Measurements from ENCODE around the gene SUN2. TPM values are rescaled to one million over a fixed set of nuclear protein-coding genes. Genes with fewer than 3 reads are reported as not detected.
A peak's percentile ranks its signal among the peaks of the same experiment; 100 is the strongest.

SUN2 gene
- total and polyA plus RNA-seq, 2 donors (not counting 1 experiment from before 2014, with no cell fraction given) = 27.4 to 76.6 TPM

- Histone ChIP-seq H3K4me2 (ENCODE audit: extremely low read depth, insufficient read depth, low read length) (no peak overlapping the region), H2AFZ (ENCODE audit: low read length) (no peak overlapping the region), H3K4me1 (ENCODE audit: control insufficient read depth, extremely low read depth, insufficient read depth, low read length) (no peaks in the 10 kb centered on the region), H3K9ac (ENCODE audit: insufficient read depth, low read length) (no peak overlapping the region), H3K27ac (ENCODE audit: insufficient read depth, low read length) (no peak overlapping the region), H3K36me3 (ENCODE audit: control insufficient read depth, insufficient read depth, low read length) (peaks cover 40% of the 10 kb centered on the region), H4K20me1 (ENCODE audit: control insufficient read depth, extremely low read depth, insufficient read depth, low read length) (no peaks in the 10 kb centered on the region), H3K27me3 (ENCODE audit: control insufficient read depth, insufficient read depth, low read length) (no peaks in the 10 kb centered on the region), H3K4me3 (replicated peaks in 1 of 4; ENCODE audit: control extremely low read depth in 1 of 4, insufficient read depth in 1 of 4, low read depth in 3 of 4, low read length in 4 of 4) (no peak overlapping the region), H3K9me3 (ENCODE audit: control insufficient read depth, insufficient read depth, low read depth, low read length) (no peaks in the 10 kb centered on the region), H3K79me2 (ENCODE audit: control insufficient read depth, insufficient read depth, low read length) (no peaks in the 10 kb centered on the region)
- TF ChIP-seq EZH2 (IDR thresholded peaks at IDR 0.05; ENCODE audit: low read length, missing control alignments) (no peak), CTCF (conservative IDR thresholded peaks at IDR 0.05 in 1 of 2, IDR thresholded peaks at IDR 0.05 in 1 of 2; ENCODE audit: low read depth in 1 of 2, low read length in 2 of 2) (no peak)
- DNase-seq (ENCODE audit: low read depth in 2 of 2) = peak in 1 of 2 donors; percentile 22
Measured at GRCh38 chr22:38744981-38745380, 10.8 kb downstream of the SUN2 start.

GRCh38 chr22:38742176-38742942 lies 13.4 kb downstream of the SUN2 start:
- no peaks in the 10 kb centered on the region for H3K9me3 ChIP-seq (ENCODE audit: control insufficient read depth, insufficient read depth, low read depth, low read length)
- no peak for DNase-seq (ENCODE audit: low read depth in 2 of 2)
- H3K4me1 ChIP-seq (ENCODE audit: control insufficient read depth, extremely low read depth, insufficient read depth, low read length) = no peaks in the 10 kb centered on the region
- no peak overlapping the region for H3K27ac ChIP-seq (ENCODE audit: insufficient read depth, low read length)
- no peaks in the 10 kb centered on the region for H4K20me1 ChIP-seq (ENCODE audit: control insufficient read depth, extremely low read depth, insufficient read depth, low read length)
- H2AFZ ChIP-seq (ENCODE audit: low read length) = no peak overlapping the region
- no peaks in the 10 kb centered on the region for H3K27me3 ChIP-seq (ENCODE audit: control insufficient read depth, insufficient read depth, low read length)
- no peak overlapping the region for H3K4me2 ChIP-seq (ENCODE audit: extremely low read depth, insufficient read depth, low read length)
- no peak overlapping the region for H3K9ac ChIP-seq (ENCODE audit: insufficient read depth, low read length)
- H3K36me3 ChIP-seq (ENCODE audit: control insufficient read depth, insufficient read depth, low read length) = peaks cover 52% of the 10 kb centered on the region
- H3K4me3 ChIP-seq (replicated peaks in 1 of 4; ENCODE audit: control extremely low read depth in 1 of 4, insufficient read depth in 1 of 4, low read depth in 3 of 4, low read length in 4 of 4) = no peak overlapping the region
- TF ChIP-seq CTCF (conservative IDR thresholded peaks at IDR 0.05 in 1 of 2, IDR thresholded peaks at IDR 0.05 in 1 of 2; ENCODE audit: low read depth in 1 of 2, low read length in 2 of 2) (no peak), EZH2 (IDR thresholded peaks at IDR 0.05; ENCODE audit: low read length, missing control alignments) (no peak)
- H3K79me2 ChIP-seq (ENCODE audit: control insufficient read depth, insufficient read depth, low read length) = no peaks in the 10 kb centered on the region

DNA sequence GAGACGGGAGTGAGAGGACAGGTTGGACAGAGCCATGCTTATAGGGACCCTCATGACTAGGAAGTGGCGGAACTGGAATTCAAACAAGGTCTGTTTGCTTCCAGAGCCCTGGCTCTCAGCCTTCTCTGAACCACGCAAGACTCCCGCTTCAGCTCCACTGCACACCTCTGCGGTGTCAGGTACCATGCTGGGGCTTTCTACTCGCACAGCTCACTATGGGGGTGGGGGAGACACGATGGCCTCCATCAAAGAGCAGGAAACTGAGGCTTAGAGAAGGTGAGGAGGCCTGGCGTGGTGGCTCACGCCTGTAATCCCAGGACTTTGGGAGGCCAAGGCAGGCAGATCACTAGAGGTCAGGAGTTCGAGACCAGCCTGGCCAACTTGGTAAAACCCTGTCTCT lies 14.2 kb downstream of the SUN2 start:
- H3K9ac ChIP-seq (ENCODE audit: insufficient read depth, low read length) = no peak overlapping the region

More for the DNA sequence above, 14.2 kb downstream of the SUN2 start:
- Histone ChIP-seq H3K36me3 (ENCODE audit: control insufficient read depth, insufficient read depth, low read length) (peaks cover 56% of the 10 kb centered on the region), H4K20me1 (ENCODE audit: control insufficient read depth, extremely low read depth, insufficient read depth, low read length) (no peaks in the 10 kb centered on the region), H3K27ac (ENCODE audit: insufficient read depth, low read length) (no peak overlapping the region), H3K79me2 (ENCODE audit: control insufficient read depth, insufficient read depth, low read length) (no peaks in the 10 kb centered on the region), H3K4me1 (ENCODE audit: control insufficient read depth, extremely low read depth, insufficient read depth, low read length) (no peaks in the 10 kb centered on the region), H2AFZ (ENCODE audit: low read length) (no peak overlapping the region), H3K27me3 (ENCODE audit: control insufficient read depth, insufficient read depth, low read length) (no peaks in the 10 kb centered on the region), H3K9me3 (ENCODE audit: control insufficient read depth, insufficient read depth, low read depth, low read length) (no peaks in the 10 kb centered on the region), H3K4me3 (replicated peaks in 1 of 4; ENCODE audit: control extremely low read depth in 1 of 4, insufficient read depth in 1 of 4, low read depth in 3 of 4, low read length in 4 of 4) (no peak overlapping the region), H3K4me2 (ENCODE audit: extremely low read depth, insufficient read depth, low read length) (no peak overlapping the region)
- TF ChIP-seq CTCF (conservative IDR thresholded peaks at IDR 0.05 in 1 of 2, IDR thresholded peaks at IDR 0.05 in 1 of 2; ENCODE audit: low read depth in 1 of 2, low read length in 2 of 2) = no peak
- no peak for TF ChIP-seq EZH2 (IDR thresholded peaks at IDR 0.05; ENCODE audit: low read length, missing control alignments)
- no peak for DNase-seq (ENCODE audit: low read depth in 2 of 2)

Data from fibroblast of lung (primary cell).